ENCODE measurements around the gene CLDN3. TPM values are rescaled to one million over a fixed set of nuclear protein-coding genes. Genes with fewer than 3 reads are reported as not detected.
"Not testable (repeated sequence)": the region's sequence is repeated elsewhere in the genome, so short reads cannot be mapped to it uniquely, and the experiment has no call there.

CLDN3 gene
- total RNA-seq, 4 donors from 2014 or later: 249 to 330 (median 288) TPM

GRCh38 chr7:73723813-73724212, 46.3 kb downstream of the CLDN3 start:
- Histone ChIP-seq H3K4me1 (peaks cover 10 to 17% of the 10 kb centered on the region in 2 donors), H3K4me3 (replicated peaks in 1 of 3) (no peak overlapping the region), H3K27me3 (no peaks in the 10 kb centered on the region), H3K9me3 (no peaks in the 10 kb centered on the region), H3K27ac (no peak overlapping the region), H3K36me3 (no peaks in the 10 kb centered on the region)
- 94 to 95% methylated on average over 3 of the region's 3 CpGs for WGBS, 2 donors
- no peak for TF ChIP-seq CTCF (IDR thresholded peaks at IDR 0.05)
- TF ChIP-seq POLR2A (IDR thresholded peaks at IDR 0.05): no peak
- no peak for DNase-seq
- intact Hi-C loops (cut with DNase I): no loop called here

- intact Hi-C loops (cut with DNase I): no loop called here
- peaks cover 12 to 27% of the 10 kb centered on the region in 2 donors for H3K4me1 ChIP-seq
- no peak for DNase-seq
- H3K36me3 ChIP-seq: no peaks in the 10 kb centered on the region
- TF ChIP-seq POLR2A (IDR thresholded peaks at IDR 0.05): no peak
- TF ChIP-seq CTCF (IDR thresholded peaks at IDR 0.05): no peak
- H3K27me3 ChIP-seq: no peaks in the 10 kb centered on the region
- H3K9me3 ChIP-seq: no peaks in the 10 kb centered on the region
- 70 to 79% methylated on average over 6 of the region's 6 CpGs for WGBS, 2 donors
- H3K27ac ChIP-seq: no peak overlapping the region
- H3K4me3 ChIP-seq (replicated peaks in 1 of 3): no peak overlapping the region
Observed at GRCh38 chr7:73722785-73723184, 47.3 kb downstream of the CLDN3 start.

GRCh38 chr7:73722182-73722581, 47.9 kb downstream of the CLDN3 start:
- H3K4me1 ChIP-seq: peaks cover 12 to 29% of the 10 kb centered on the region in 2 donors
- intact Hi-C loops (cut with DNase I): not testable (repeated sequence)

GRCh38 chr7:73721377-73721817, 48.7 kb downstream of the CLDN3 start:
- Histone ChIP-seq H3K27ac (peak overlapping the region in 2 of 3 donors; percentile 17 to 24), H3K9me3 (no peaks in the 10 kb centered on the region), H3K27me3 (no peaks in the 10 kb centered on the region), H3K4me1 (peaks cover 12 to 29% of the 10 kb centered on the region in 2 donors), H3K4me3 (replicated peaks in 1 of 3) (no peak overlapping the region), H3K36me3 (no peaks in the 10 kb centered on the region)
- TF ChIP-seq POLR2A (IDR thresholded peaks at IDR 0.05): no peak
- TF ChIP-seq CTCF (IDR thresholded peaks at IDR 0.05): peak in 2 of 6 experiments; percentile 8 to 15
- 21 to 57% methylated on average over 2 to 3 of the region's 3 CpGs for WGBS, 2 donors
- intact Hi-C loops (cut with DNase I): no loop called here
- peak; percentile 95 to 96 for DNase-seq

More at GRCh38 chr7:73722182-73722581, 47.9 kb downstream of the CLDN3 start:
- not testable (repeated sequence) for H3K9me3 ChIP-seq; H3K4me3 ChIP-seq (replicated peaks in 1 of 3); H3K27me3 ChIP-seq; DNase-seq; H3K36me3 ChIP-seq
- H3K27ac ChIP-seq: peak overlapping the region in 2 of 3 donors; percentile 9 to 17
- 77 to 83% methylated on average over 4 of the region's 4 CpGs for WGBS, 2 donors

- H3K27ac ChIP-seq; DNase-seq; H3K4me3 ChIP-seq (replicated peaks in 1 of 3); H3K9me3 ChIP-seq; H3K36me3 ChIP-seq; intact Hi-C loops (cut with DNase I); H3K27me3 ChIP-seq: not testable (repeated sequence)
- peaks cover 12 to 29% of the 10 kb centered on the region in 2 donors for H3K4me1 ChIP-seq
- 95 to 96% methylated on average over 9 of the region's 9 CpGs for WGBS, 2 donors
Observed at GRCh38 chr7:73720443-73720842, 49.6 kb downstream of the CLDN3 start.

GRCh38 chr7:73719806-73720169, 50.3 kb downstream of the CLDN3 start:
- TF ChIP-seq CTCF (IDR thresholded peaks at IDR 0.05): no peak
- TF ChIP-seq POLR2A (IDR thresholded peaks at IDR 0.05): no peak
- Histone ChIP-seq H3K27me3 (no peaks in the 10 kb centered on the region), H3K9me3 (no peaks in the 10 kb centered on the region), H3K4me1 (peaks cover 12 to 29% of the 10 kb centered on the region in 2 donors), H3K4me3 (replicated peaks in 1 of 3) (peak overlapping the region in 1 of 3 donors; percentile 19), H3K27ac (no peak overlapping the region), H3K36me3 (no peaks in the 10 kb centered on the region)
- intact Hi-C loops (cut with DNase I): no loop called here
- peak; percentile 44 to 47 for DNase-seq
- 15 to 26% methylated on average over 6 to 10 of the region's 16 CpGs for WGBS, 2 donors

Small RNA genes within 50 kb of the gene (small RNA-seq; reads per million reads assigned to genes)
- gene RN7SL265P: not detected

Other genes with a start within 250 kb of the CLDN3 start
- gene BAZ1B, start 248.0 kb downstream of the CLDN3 start, total RNA-seq: 10 to 100 TPM; 52.8 to 69.0 (median 55.1) TPM
- gene BCL7B, start 212.6 kb downstream of the CLDN3 start, total RNA-seq: 10 to 100 TPM; 52.5 to 83.1 (median 74.4) TPM
- gene TBL2, start 191.7 kb downstream of the CLDN3 start, total RNA-seq: 10 to 100 TPM; 50.4 to 89.9 (median 73.3) TPM
- gene MLXIPL, start 145.7 kb downstream of the CLDN3 start, total RNA-seq: 10 to 100 TPM in 1 of 4 donors, 1 to 10 TPM in 3; 3.7 to 39.5 (median 8.7) TPM
- 1 to 10 TPM; 3.9 to 5.6 (median 4.7) TPM for gene VPS37D, start 102.4 kb downstream of the CLDN3 start, total RNA-seq
- gene DNAJC30, start 86.8 kb downstream of the CLDN3 start, total RNA-seq: 10 to 100 TPM in 3 of 4 donors, 1 to 10 TPM in 1; 9.0 to 19.1 (median 14.8) TPM
- gene BUD23, start 86.7 kb downstream of the CLDN3 start, total RNA-seq: 10 to 100 TPM; 58.3 to 78.0 (median 64.9) TPM
- gene STX1A, start 50.6 kb downstream of the CLDN3 start, total RNA-seq: 1 to 10 TPM; 4.4 to 9.5 (median 7.2) TPM
- gene ABHD11, start 31.5 kb downstream of the CLDN3 start, total RNA-seq: 10 to 100 TPM; 39.5 to 75.8 (median 67.1) TPM
- gene CLDN4, start 60.7 kb upstream of the CLDN3 start, total RNA-seq: 100 to 1,000 TPM; 178 to 301 (median 196) TPM
- gene METTL27, start 72.2 kb upstream of the CLDN3 start, total RNA-seq: 10 to 100 TPM in 2 of 4 donors, 1 to 10 TPM in 2; 3.8 to 16.3 (median 9.6) TPM
- gene TMEM270, start 90.9 kb upstream of the CLDN3 start, total RNA-seq: not detected